ENCODE results near the gene ZNF628.

The ZNF628 gene

GRCh38 chr19:55483706-55484592 is 7.5 kb downstream of the ZNF628 start:
- Mint-ChIP-seq H3K9me3 (no peaks in the 10 kb centered on the region), H3K4me1 (peaks cover 17% of the 10 kb centered on the region), H3K4me3 (peak overlapping the region; percentile 60), H3K27ac (no peak overlapping the region), H3K36me3 (peaks cover 5% of the 10 kb centered on the region), H3K27me3 (no peaks in the 10 kb centered on the region)

GRCh38 chr19:55484593-55485438 is 8.4 kb downstream of the ZNF628 start, which contains the start of gene NAT14:
Gene NAT14, plus strand, starts transcription at chr19:55485188. Its CDS starts 521 bp downstream, at chr19:55485709.
- Mint-ChIP-seq H3K4me1 (peaks cover 8% of the 10 kb centered on the region), H3K9me3 (no peaks in the 10 kb centered on the region), H3K36me3 (peaks cover 2% of the 10 kb centered on the region), H3K4me3 (peak within 1 kb of the TSS; percentile 75), H3K27me3 (no peaks in the 10 kb centered on the region), H3K27ac (no peak within 1 kb of the TSS)

- no peak overlapping the region for H3K27ac Mint-ChIP-seq
Measured at GRCh38 chr19:55485439-55486011, 9.1 kb downstream of the ZNF628 start.

GRCh38 chr19:55486043-55486970 is 9.9 kb downstream of the ZNF628 start:
- Mint-ChIP-seq H3K4me1 (peaks cover 6% of the 10 kb centered on the region), H3K27ac (peak overlapping the region; percentile 53), H3K36me3 (no peaks in the 10 kb centered on the region), H3K27me3 (no peaks in the 10 kb centered on the region), H3K4me3 (peak overlapping the region; percentile 75), H3K9me3 (no peaks in the 10 kb centered on the region)

More at GRCh38 chr19:55485439-55486011, 9.1 kb downstream of the ZNF628 start:
- H3K27me3 Mint-ChIP-seq = no peaks in the 10 kb centered on the region
- peaks cover 6% of the 10 kb centered on the region for H3K4me1 Mint-ChIP-seq
- no peaks in the 10 kb centered on the region for H3K9me3 Mint-ChIP-seq
- peak overlapping the region; percentile 75 for H3K4me3 Mint-ChIP-seq
- H3K36me3 Mint-ChIP-seq = no peaks in the 10 kb centered on the region

GRCh38 chr19:55486971-55487923 is 10.8 kb downstream of the ZNF628 start:
- Mint-ChIP-seq H3K9me3 (no peaks in the 10 kb centered on the region), H3K27me3 (peaks cover 1% of the 10 kb centered on the region), H3K4me1 (peaks cover 6% of the 10 kb centered on the region), H3K4me3 (peak overlapping the region; percentile 20), H3K36me3 (no peaks in the 10 kb centered on the region), H3K27ac (peak overlapping the region; percentile 51)

GRCh38 chr19:55487924-55488687 is 11.7 kb downstream of the ZNF628 start, which contains the start of gene SSC5D:
Gene SSC5D, plus strand, starts transcription at chr19:55488436. Its CDS starts 154 bp downstream, at chr19:55488590.
- Mint-ChIP-seq H3K9me3 (no peaks in the 10 kb centered on the region), H3K4me3 (peak within 1 kb of the TSS; percentile 20), H3K27ac (no peak within 1 kb of the TSS), H3K36me3 (no peaks in the 10 kb centered on the region), H3K27me3 (peaks cover 1% of the 10 kb centered on the region), H3K4me1 (peaks cover 6% of the 10 kb centered on the region)

- Mint-ChIP-seq H3K4me3 (no peak overlapping the region), H3K27ac (no peak overlapping the region), H3K27me3 (peaks cover 1% of the 10 kb centered on the region), H3K36me3 (no peaks in the 10 kb centered on the region), H3K4me1 (peaks cover 6% of the 10 kb centered on the region), H3K9me3 (no peaks in the 10 kb centered on the region)
Measured at GRCh38 chr19:55488986-55489710, 12.7 kb downstream of the ZNF628 start.

GRCh38 chr19:55489711-55490477 is 13.5 kb downstream of the ZNF628 start:
- Mint-ChIP-seq H3K27ac (no peak overlapping the region), H3K4me3 (no peak overlapping the region), H3K36me3 (no peaks in the 10 kb centered on the region), H3K9me3 (no peaks in the 10 kb centered on the region), H3K27me3 (peaks cover 1% of the 10 kb centered on the region), H3K4me1 (peaks cover 6% of the 10 kb centered on the region)

GRCh38 chr19:55490478-55491432 is 14.3 kb downstream of the ZNF628 start:
- Mint-ChIP-seq H3K27me3 (peaks cover 1% of the 10 kb centered on the region), H3K27ac (no peak overlapping the region), H3K4me3 (no peak overlapping the region), H3K36me3 (no peaks in the 10 kb centered on the region), H3K4me1 (peaks cover 6% of the 10 kb centered on the region), H3K9me3 (no peaks in the 10 kb centered on the region)

GRCh38 chr19:55491546-55492360 is 15.3 kb downstream of the ZNF628 start:
- Mint-ChIP-seq H3K4me1 (peaks cover 6% of the 10 kb centered on the region), H3K4me3 (no peak overlapping the region), H3K9me3 (no peaks in the 10 kb centered on the region), H3K27me3 (peaks cover 1% of the 10 kb centered on the region), H3K27ac (no peak overlapping the region), H3K36me3 (no peaks in the 10 kb centered on the region)

Measured in activated naive CD4-positive, alpha-beta T cell treated with anti-CD3 and anti-CD28 coated beads, Interleukin-2, amount 50 U/mL, for 24 hours (primary cell).